D721Med (cell line): ENCODE data around the gene WASF2.

Experiments used
- DNase-seq: peaks from one replicate; pipeline ENCODE4 v3.0.0; 2011; ENCODE audit warnings: low spot score; ENCODE audit not compliant: insufficient read length
- FAIRE-seq: peaks from 2 replicates; lab custom pipeline; 2011; peaks lifted over from hg19 to GRCh38; lab: Jason Lieb, UNC
- TF ChIP-seq, protein P1 (sequence below): IDR thresholded peaks from 2 replicates; pipeline ENCODE4 v1.5.1; 2012; ENCODE audit warnings: mild to moderate bottlenecking, control low read depth; ENCODE audit not compliant: insufficient read depth; ENCODE audit errors: missing control alignments

Gene WASF2

DNA sequence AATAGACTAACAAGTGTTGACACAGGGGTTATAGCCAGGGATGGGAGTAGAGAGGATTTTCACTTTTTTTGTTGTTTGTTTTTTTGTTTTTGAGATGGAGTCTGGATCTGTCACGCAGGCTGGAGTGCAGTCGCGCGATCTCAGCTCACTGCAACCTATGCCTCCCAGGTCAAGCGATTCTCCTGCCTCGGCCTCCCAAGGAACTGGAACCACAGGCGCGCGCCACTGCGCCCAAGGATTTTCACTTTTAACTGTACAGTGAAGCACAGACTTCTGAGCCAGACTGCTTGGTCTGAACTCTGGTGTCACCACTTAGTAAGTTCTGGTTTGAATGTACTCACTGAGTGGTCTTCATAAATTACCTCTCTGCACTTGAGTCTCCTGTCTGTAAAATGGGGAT, 40.2 kb upstream of the WASF2 start:
- TF ChIP-seq, protein P1, sequence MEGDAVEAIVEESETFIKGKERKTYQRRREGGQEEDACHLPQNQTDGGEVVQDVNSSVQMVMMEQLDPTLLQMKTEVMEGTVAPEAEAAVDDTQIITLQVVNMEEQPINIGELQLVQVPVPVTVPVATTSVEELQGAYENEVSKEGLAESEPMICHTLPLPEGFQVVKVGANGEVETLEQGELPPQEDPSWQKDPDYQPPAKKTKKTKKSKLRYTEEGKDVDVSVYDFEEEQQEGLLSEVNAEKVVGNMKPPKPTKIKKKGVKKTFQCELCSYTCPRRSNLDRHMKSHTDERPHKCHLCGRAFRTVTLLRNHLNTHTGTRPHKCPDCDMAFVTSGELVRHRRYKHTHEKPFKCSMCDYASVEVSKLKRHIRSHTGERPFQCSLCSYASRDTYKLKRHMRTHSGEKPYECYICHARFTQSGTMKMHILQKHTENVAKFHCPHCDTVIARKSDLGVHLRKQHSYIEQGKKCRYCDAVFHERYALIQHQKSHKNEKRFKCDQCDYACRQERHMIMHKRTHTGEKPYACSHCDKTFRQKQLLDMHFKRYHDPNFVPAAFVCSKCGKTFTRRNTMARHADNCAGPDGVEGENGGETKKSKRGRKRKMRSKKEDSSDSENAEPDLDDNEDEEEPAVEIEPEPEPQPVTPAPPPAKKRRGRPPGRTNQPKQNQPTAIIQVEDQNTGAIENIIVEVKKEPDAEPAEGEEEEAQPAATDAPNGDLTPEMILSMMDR = no peak
- FAIRE-seq (no peak), DNase-seq (no peak)

DNA sequence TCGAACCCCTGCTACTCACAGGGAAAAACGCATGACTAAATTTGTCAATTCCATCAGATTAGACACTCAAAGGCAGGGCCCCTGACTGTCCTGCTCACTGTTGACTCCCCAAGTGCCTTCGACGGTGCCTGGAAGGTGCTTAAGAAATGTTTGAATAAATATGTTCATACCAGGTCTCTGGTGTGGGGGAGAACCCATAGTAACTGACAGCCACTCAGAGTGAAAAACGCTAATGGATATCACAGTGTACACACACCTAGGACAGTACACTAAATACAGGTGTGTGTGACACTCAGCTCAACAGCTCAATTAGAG, 39.7 kb upstream of the WASF2 start:
- DNase-seq (no peak), FAIRE-seq (no peak)
- TF ChIP-seq, protein P1 = no peak

DNA sequence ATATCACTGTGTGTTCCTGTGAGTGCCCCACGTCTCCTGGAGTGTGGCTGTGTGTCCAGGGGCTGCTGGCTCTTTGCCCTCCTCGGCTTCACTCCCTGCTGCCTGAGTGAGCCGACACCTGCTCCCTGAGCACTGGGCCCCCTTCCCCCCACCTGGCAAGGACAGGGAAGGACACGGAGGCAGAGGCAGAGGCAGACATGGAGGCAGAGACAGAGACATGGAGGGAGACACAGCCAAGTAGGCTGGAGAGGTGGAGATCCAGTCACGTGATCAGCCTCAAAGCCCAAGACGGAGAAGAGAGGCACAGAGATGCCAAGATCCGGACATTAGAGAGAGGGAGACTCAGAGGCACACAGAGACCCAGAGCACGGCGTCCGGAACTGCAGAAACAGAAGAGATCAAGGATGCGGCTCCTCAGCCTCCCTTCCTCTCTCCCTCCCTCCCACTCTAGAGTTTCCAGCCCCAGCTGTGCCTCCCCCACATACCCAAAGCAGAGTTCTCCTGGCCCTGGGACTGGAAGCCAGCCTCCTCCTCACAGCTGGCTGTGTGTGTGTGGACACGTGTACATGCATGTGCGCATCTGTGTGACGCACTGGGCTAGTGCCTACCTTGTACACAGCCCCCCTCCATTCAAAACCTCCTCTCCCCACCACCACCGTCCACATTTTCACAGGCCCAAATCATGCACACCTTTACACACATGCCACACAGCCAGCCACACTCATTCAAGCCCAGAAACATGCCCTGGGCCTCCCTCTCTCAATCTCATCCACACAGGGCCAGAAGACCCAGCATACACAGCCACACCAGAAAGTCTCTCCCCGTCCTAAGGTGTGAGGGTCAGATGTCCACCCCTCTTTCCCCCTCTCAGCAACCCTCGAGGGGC, 39.1 kb upstream of the WASF2 start:
- FAIRE-seq (no peak), DNase-seq (no peak)
- TF ChIP-seq, protein P1 = no peak

DNA sequence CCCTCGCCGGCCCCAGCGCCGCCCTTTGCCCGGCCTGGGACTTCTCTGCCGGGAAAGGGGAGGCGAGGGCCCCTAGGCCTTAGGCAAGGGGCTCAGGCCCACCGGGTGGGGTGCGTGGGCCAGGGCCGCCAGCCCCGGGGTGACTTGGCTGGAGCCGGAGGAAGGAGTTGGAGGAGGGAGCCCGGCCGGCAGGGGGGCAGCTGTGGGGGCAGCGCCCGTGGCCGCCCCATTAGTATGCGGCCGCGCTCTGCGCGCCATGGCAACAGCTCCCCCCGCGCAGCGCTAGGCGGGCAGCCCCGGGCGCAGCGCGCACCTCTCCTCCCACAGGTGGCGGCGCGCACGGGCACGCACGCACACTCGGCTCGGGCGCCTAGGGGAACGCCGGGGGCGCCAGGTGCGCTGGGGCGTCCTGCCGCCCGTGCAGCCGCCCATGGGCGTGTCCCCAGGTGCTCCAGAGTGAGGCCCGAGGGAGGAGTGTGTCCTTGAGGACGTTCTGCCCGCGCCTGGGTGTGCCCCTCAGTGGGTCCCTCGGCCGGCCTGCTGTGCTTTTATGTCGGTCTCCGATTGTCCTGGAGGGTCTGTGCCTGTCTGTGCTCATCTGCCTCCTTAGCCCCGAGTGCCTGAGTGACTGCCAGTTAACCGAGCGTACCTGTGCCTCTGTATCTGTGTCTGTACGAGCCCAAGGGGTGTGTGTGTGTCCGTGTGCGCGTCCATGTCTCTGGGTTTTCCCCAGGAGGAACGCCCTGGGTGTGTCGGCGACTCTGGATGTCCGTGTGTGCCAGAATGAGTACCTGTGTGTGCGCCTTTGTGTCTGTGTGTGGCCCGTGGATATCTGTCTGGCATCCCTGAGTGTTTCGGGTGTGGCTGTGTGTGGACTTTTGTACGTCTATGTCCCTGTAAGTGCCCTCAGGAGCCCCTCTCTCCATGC, 38.2 kb upstream of the WASF2 start:
- no peak for FAIRE-seq
- TF ChIP-seq, protein P1 = no peak
- no peak for DNase-seq

DNA sequence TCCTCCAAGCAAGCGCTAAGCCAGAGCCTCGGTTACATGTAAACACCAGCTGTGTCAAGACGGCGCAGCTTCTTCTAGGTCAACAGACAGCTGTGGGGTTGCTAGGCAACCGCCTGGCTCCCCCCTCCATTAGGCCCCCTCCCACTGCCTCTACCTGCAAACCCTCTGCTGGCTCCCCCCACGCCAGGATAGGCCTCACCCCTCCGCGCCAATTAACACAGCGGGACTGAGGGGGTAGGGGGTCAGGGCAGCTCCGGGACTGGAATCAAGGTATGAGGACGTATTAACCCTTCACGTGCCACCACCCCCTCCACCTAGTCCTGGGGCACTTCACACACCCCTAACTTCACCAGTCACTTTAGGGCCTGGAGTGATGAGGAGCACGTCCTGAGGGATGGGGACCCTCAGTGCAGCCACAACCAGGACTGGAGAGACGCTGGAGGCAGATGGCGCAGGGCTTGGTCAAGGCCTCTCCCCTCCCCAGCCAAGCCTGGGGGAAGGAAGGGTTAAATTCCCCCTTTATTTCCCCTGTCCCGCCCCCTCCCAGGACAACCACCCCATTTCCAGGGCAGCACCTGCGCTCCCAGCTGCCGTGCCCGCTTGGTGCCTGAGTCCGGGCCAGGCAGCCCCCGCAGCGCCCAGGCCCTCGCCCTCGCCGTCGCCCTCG, 37.4 kb upstream of the WASF2 start:
- DNase-seq = peak; percentile 94
- TF ChIP-seq, protein P1 = no peak
- FAIRE-seq = no peak

DNA sequence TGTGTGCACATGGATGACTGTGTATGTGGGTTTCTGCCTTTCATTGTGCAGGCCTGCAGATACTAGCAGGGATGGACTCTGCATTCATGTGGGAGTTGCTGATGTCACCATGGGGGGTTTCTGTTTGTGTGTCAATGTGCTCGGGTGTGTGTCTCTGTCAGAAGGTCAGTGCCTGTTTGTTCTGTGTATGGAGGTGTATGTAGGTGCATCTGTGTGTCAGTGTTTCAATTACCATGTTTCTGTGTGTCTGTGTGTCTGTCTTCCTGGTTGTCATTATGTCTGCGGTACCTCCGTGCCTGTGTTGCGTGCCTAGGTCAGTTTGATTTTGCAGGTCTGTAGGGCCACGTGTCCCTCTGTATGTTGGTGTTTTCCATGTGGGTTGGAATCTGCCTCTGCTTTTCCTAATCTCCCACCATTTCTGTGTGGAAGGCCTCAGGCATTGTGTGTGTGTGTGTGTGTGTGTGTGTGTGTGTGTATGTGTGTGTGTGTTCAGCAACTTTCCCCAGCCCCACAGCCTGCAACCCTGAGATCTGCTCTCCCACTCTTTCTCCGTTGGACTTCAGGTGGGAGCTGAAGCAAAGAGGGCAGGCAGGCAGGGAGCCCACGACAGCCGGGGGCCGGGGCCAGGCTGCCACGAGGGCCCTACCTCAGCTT, 36.7 kb upstream of the WASF2 start:
- DNase-seq (no peak), FAIRE-seq (no peak)
- TF ChIP-seq, protein P1 = no peak
